NCI-H2227 treated with DMSO at 0.1 percent for 48 hours (cell line): Measurements from ENCODE around the gene GALNT15.

ENCODE experiments used
- DNase-seq: peaks from one replicate; lab custom pipeline; 2025; lab: John Stamatoyannopoulos, UW

The GALNT15 gene

DNA sequence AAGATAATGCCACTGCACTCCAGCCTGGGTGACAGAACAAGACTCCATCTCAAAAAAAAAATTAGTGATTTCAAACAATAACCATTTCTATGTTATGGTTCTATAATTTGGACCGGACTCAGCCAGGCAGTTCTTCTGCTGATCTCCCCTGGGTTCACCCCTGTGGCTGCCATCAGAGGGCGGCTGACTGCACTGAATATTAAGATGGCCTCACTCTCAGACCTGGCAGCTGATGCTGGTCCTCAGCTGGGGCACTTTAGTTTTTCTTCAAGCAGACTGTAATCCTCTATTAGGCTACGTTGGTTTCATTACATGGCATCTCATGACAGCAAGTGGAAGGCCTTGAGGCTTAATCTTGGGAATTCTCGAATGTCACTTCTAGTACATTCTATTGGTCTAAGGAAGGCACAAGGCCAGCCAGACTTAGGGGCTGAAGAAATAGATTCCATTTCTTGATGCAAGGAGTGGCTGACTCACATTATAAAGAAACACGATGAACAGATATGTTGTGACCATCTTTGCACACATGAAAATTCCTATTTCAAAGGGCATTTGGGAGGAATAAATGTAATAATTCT is 12.8 kb downstream of the GALNT15 start:
- no peak for DNase-seq

DNA sequence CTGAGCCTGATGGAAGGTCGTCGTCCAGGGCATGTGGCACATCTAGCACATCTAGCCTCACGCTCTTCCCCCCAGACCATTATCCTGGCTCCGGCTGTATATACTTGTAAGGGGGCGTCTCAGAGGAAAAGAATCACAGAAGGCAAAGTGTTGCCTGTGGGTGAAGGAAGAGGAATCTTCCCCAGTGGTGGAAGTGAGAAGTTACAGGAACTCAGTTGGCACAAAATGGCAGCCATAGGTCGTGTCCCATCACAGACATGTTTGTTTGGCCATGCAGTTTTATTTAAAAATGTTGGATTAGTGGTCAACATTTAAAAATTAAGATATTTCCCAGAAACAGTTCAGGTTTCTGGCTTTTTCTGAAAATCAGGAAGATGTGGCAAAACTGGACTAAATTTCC is 13.6 kb downstream of the GALNT15 start:
- no peak for DNase-seq

DNA sequence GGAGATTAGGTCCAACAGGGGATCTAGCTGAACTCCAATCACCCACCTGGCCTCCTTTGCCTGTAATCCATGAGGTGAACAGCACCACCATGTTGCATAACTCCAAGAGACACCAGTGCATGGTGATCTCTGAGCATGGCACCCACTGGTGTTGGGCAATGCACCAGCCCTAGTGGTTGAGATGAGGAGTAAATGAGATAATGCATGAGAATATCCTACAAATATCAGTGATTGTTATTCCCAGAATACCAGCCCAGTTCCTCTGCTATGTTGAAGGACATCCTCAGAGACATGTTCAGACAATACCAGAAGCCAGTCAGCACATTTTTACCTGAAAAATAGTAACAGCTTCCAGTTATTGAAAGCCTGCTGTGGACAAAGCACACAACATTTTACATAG is 14.7 kb downstream of the GALNT15 start:
- no peak for DNase-seq

DNA sequence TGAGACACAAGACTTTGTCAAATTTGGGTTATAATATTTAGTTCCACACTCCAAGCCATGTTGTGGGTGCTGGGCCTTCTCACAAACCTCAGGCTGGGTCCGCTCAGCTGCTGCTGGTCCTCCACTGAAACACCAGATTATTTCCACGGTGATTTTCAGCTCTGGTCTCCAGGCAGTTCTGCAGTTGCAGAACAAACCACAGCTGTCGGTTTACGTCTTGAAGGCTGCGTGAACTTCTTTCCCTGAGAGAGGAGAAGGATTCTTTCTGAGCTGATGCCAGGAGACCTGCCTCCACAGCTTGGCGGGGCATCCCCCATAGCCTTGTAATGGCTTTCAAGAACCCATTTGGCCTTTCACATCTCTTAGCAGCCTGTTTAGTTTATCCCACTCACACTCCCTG is 16.2 kb downstream of the GALNT15 start:
- no peak for DNase-seq

DNA sequence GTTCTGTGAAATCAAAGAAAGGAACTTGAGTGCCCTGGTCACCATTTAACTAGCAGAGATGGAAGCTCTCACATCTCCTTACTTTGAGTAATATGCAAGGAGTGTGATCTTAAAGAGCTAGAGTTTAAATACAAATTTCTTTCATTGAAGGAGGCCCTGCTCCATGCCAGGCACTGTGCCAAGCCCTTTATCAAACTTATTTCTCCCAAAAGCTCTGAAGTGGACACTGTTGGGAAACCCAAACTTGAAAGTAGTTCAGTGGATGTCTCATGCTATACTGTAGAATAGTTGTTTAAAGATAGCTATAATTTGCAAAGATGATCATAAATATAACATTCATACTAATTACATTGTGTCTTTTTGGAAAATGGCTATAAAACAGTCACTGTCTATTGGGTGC is 17.1 kb downstream of the GALNT15 start:
- no peak for DNase-seq

DNA sequence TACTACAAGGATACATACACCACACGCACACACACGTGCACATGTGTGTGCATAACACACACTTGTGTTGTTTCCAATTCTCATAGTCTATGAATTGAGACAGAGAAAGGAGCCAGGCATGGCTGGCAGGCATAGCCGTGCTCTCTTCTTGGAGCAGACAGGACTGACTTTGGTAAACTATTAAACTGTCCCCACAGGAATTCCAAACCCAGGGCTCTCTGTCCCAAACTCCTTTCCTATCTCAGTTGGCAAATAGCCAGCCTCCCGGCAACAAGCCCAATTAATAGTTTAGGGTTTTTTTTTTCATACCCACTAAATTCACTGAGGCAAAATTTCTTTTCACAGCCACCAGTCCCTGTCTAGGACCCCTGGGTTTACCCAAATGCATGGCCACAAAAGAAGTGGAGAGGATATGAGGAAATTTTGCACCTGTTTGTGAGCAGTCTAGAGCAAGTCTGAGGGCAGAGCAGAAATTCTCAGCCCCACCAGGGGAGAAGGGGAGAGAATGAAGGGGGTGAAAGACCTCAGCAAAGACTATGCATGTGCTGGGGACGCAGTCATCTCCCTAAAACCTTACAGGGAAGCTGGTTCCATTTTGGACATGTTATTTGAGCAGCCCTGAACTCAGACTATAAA is 17.8 kb downstream of the GALNT15 start:
- no peak for DNase-seq

DNA sequence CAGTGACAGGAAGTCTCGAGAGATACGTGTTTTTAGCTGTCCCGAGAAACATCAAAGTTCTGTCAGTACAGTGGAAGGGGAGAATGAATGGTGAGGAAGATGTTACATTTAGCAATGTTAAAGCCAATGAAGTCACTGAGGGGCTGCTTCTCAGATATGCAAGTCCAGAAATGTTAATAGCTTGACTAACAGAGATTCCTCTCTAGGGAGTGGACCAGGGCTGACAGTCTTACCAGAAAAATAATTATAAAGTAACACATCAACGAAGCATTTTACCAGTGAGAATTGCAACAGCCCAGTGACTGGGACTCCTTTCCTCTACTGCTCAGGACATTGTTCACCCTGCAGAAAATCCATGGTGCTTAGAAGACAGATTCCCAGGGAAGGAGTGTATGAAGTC is 23.9 kb downstream of the GALNT15 start:
- DNase-seq = no peak

DNA sequence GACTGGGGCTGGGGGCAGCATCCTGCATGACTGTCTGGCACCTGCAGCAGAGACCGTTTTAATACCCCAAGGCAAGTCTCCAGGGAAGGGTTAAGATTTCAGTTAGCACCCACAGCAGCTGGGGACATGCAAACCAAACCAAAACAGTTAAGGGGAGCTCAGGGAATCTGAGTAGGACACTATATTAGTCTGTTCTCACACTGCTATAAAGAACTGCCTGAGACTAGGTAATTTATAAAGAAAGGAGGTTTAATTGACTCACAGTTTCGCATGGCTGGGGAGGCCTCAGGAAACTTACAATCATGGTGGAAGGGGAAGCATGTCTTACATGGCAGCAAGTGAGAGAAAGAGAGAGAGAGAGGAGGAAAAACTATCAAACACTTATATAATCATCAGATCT is 25.3 kb downstream of the GALNT15 start:
- DNase-seq = no peak

DNA sequence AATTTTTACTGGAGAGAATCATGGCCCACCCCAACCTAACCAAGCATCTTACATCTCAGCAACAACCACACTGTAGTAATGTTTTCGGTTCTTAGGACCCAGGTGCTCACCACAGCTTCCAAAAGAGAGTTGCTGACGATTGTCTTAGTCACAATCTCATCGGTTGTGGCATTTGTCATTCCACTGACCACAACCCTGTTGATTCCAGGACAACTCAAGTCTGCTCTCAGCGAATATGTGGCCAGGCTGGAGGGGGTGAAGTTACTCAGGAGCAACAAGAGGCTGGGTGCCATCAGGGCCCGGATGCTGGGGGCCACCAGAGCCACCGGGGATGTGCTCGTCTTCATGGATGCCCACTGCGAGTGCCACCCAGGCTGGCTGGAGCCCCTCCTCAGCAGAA is 25.9 kb downstream of the GALNT15 start:
- DNase-seq = no peak

DNA sequence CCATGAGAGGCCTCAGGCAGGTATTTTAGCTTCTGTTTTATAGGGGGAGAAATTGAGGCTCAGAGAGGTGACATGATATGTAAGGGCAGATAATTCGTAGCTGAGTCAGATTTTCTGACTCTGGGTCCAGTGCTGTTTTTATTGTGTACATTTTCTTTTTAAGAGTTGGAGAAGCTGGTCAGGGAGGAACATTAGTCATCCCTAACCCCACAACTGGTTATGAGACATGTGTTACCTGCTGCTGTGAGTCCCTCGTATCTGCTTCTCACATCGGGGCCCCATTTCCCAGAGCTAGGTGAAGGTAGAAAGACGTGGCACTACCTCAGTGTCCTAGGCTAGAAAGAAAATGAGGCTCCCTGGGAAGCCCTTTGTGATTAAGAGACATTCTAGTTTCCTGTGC is 28.6 kb downstream of the GALNT15 start:
- DNase-seq = no peak

DNA sequence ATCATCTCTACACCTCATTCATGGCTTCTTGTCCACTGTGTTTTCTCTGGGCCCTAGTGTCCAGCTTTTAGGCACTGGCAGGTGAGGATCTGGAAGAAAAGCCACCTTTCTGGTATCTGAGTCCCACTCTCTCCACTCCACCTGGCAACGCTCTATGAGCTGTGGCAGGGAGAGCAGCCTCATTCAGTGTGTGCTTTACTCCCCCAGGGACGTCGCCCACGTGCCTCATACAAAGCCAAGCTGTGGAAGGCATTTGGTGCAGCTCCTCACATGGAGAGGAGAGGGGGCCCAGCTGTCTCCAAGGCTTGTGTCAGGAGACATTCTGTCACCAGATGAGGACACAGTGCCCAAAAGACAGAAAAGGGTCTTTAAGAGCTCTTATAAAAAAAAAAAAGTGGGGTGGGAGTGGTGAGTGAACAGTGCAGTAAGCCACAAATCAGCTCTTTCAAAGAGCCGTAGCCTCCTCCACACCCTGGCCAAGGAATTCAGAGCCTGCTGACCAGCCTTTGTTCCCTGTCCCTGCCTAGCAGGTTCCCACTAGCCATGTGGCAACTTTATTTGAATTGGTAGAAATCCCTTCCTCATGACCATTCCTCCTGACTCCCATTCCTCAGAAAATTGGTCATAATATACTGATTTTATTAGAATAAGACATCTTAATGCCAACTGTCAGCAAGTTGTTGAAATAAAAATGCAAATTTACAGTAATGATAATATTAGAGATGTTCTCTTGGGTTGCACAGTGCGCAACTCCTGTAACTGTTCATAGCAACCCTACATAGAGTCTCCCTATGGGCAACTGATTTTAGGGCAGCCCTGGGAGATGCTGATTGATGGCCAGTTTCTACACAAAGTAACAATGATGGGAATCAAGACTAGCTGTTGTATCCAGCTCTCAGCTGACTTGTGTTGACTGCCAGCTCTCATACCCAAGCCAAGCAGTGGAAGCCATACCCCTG is 29.5 kb downstream of the GALNT15 start:
- DNase-seq = no peak

DNA sequence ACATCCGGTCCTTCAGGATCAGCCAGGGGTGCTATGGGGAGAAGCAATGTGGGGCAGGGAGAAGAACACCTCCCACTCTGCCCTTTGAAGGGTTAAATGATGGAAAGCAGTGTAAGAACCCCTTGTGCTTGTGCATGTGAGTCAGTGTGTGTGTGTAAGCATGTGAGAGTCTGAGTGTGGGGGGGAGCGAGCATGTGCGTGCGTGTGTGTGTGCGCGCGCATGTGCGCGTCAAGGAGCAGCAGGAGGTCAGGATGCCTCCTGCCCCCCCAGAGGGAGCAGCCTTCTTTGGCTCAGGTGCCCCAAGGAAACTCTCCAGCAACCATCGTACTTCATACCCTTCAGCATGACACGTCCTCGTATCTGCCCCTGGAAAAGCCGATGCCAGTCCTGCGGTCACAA is 30.3 kb downstream of the GALNT15 start:
- DNase-seq = no peak

DNA sequence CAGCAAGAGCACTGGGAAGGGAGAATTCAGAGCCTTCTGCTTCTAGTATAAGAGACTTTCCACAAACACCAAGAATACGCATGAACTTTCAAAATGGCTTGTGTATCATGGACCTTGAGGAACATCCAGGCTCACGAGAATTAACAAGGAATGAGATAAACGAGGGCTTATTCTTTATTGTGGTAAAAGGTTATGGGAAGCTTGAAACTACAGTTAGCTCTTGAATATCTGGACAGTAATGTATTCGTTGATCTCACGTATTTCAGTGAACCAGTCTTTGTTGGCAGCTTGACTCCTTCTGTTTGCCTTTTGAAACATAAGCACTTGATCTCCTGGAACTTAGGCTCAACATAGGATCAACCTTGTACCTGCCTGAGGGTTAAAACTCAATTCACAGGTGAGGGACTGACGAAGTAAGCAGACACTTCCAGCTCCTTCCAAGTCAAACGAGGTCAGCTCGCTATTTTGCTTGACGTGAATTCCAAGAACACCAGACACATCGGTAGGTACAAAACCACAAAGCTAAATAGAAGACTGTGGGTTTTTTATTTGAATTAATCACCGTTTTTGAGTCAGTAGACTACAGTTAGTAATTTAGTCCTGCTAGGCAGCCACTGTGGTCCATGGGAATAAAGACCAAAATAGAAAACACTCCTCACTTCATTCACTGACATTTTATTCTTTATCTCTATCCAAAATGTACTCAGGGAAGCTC is 30.8 kb downstream of the GALNT15 start:
- DNase-seq = no peak

DNA sequence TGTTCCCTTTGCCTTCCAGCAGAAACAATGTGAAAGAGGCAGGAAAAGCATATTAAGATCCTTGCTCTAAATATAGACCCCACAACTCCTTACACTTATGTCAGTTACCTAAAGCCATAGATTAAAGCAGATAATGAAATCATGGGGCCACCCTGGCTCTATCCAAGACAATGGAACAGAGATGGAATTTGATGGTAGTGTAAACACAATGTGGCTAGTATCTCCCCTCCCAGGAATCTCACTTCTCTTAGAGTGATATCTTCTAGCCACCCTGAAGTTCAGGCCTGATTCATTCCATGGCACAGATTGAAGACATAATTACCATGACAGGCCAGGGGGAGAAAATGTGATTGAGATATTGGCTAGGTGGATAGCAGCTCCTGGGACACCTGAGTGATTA is 32.6 kb downstream of the GALNT15 start:
- no peak for DNase-seq

DNA sequence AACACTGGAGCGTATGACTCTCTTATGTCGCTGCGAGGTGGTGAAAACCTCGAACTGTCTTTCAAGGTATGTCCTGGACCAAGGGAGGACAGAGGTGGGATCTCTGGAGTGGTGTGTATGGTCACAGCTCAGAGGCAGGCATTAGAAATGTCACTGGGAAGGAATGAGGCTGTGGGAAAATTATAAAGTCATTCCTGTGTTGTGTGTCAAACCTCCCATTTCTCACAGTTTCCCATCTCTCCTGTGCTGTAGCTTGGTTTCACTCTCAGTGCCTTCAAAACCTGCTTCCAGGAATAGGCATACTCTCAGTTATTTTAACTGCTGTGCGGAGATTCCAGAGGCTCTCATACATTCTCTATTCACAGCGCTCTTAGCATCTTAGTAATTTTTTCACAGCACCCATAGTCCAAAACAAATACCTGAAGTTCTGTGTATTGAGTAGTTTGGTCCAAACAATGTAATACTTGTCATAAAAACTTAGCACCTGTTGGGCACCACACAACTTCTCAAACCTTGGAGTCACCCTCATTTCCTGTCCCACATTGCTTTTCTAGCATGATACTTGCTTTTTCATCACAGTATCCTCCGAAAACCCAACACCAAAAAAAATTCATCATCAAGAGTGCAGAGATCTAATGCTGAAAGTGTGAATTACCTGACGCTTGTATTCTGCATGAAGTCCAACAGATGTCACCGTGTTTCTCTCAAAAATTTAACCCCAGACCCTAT is 36.9 kb downstream of the GALNT15 start:
- no peak for DNase-seq

DNA sequence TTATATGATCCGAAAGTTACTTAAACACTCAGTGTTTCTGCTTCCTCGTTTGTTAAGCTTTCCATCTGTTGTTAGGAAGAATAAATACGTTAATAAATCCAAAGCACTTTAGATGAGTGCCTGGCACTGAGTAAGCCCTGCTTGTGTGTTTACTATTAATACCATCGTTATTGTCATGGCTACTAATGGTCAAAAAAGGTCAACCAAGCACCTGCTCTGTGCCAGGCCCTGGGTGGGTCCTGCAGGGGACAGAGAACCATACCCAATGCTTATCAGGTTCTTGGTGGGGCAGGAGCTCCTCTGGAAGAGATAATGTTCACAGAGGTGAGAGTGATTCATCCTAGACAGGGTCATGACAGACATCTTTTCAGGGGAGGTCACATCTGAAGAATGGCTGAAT is 39.9 kb downstream of the GALNT15 start:
- no peak for DNase-seq

DNA sequence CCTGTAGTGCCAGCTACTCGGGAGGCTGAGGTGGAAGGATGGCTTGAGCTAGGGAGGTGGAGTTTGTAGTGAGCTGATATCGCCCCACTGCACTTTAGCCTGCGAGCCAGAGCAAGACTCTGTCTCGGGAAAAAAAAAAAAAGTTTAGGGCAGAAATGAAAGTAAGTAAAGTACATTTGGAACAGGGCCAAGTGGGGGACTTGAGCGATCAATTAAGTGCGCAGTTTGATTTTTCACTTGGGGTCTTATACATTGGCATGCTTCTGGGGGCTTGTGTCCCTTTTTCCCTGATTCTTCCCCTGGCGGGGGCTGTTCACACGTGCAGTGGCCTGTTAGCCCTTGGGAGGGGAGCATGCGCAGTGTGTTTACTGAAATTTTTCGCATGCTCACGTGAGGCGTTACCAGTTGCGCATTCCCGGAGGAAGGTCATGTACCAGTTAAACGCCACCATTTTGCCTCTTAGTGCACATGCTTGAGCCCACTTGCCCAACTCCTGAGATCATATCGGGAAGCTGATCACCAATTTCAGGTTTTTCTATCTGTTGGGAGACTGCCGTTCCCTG is 42.0 kb downstream of the GALNT15 start:
- no peak for DNase-seq

DNA sequence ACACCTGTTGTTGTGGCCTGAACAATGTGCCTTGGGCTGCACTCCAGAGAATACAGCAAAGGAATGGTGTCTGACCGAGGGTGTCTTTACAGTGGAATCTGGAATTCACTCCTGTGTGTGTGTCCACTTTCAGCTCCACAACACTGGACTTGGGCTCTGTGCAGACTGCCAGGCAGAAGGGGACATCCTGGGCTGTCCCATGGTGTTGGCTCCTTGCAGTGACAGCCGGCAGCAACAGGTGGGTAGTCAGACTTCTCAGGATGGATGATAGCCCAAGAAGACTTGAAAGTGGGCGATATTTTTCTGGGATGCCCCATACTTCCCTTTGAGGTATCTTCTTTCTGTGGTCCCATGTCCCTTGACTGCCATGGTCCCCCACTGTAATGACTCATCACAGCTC is 45.3 kb downstream of the GALNT15 start:
- no peak for DNase-seq

DNA sequence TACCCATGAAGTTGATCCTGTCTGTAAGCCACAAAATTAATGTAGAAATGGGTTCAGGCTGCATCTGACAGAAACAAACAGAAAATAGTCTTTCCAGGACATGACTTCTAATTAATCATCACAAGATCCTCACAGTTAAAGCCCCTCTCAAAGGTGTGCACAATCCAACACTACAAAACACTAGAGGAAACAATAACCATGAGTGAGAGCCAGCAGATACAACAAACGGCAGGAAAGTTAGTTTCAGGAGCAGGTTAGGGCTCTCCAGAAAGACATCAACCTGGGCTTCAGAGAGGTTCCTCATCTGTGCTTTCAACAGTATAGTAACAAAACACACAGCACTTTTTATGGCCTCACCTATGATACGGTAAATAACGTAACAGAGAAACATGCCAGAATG is 47.5 kb downstream of the GALNT15 start:
- DNase-seq = no peak

DNA sequence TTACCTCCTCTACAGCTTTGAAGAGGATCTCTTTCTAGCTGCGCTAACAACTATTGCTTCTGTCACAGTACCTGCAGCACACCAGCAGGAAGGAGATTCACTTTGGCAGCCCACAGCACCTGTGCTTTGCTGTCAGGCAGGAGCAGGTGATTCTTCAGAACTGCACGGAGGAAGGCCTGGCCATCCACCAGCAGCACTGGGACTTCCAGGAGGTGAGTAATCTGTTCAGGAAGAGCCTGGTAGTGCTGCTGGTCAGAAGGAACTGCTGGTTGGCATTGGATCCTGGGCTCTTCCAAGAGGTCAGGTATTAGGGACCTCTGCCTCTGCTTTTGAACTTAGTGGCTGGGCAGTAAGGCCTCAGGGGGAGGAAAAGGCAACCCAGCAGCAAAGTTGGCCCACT is 48.1 kb downstream of the GALNT15 start:
- no peak for DNase-seq

DNA sequence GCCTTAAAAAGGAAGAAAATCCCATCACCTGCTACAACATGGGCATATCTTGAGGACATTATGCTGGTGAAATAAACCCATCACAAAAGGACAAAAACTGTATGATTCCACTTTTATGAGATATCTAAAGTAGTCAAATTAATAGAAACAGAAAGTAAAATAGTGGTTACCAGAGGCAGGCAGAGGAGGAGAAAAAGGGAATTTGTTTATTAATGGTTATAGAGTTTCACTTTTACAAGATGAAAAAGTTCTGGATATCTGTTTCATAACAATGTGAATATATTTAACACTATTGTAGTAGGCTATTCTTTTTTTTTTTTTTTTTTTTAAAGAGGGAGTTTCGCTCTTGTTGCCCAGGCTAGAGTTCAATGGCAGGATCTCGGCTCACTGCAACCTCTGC is 49.8 kb downstream of the GALNT15 start:
- no peak for DNase-seq

DNA sequence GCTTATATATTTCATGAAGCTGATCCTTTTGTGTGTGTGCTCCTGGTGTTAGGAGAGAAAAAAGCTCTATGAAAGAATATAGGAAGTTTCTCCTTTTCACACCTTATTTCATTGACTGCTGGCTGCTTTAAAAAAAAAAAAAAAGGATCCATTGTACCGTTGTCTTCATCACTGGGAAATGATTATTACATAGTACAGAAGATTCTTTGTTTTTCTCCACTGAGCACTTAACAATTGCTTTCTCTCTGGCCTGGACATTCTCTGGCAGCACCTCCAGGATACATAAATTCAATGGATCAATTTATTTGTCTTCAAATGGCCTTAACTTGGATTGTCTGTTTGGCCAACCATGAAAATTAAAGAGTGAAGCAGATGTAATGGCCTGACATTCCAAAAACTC is 53.1 kb downstream of the GALNT15 start:
- no peak for DNase-seq
